IPS-18a (cell line): ENCODE data around the gene CTXN3.
"Not testable (repeated sequence)": the region's sequence is repeated elsewhere in the genome, so short reads cannot be mapped to it uniquely, and the experiment has no call there.

Source experiments
- H3K27ac ChIP-seq: one replicate; pipeline ENCODE4 v1.5.1; 2013; ENCODE audit warnings: low read length
- H3K27me3 ChIP-seq: one replicate; pipeline ENCODE4 v1.6.1; 2013; ENCODE audit warnings: mild to moderate bottlenecking, low read length; ENCODE audit not compliant: control insufficient read depth, insufficient read depth
- H3K36me3 ChIP-seq: one replicate; pipeline ENCODE4 v1.6.1; 2013; ENCODE audit warnings: low read depth, low read length; ENCODE audit not compliant: control insufficient read depth
- H3K4me1 ChIP-seq: one replicate; pipeline ENCODE4 v1.6.1; 2013; ENCODE audit warnings: low read depth, low read length; ENCODE audit not compliant: control insufficient read depth
- H3K4me3 ChIP-seq: one replicate; pipeline ENCODE4 v1.5.1; 2013; ENCODE audit warnings: low read length
- H3K9ac ChIP-seq: one replicate; pipeline ENCODE4 v1.6.1; 2013; ENCODE audit warnings: mild to moderate bottlenecking, low read length, moderate library complexity
- H3K9me3 ChIP-seq: one replicate; pipeline ENCODE4 v1.6.1; 2013; ENCODE audit warnings: low read depth, low read length; ENCODE audit not compliant: control insufficient read depth

The CTXN3 gene

DNA sequence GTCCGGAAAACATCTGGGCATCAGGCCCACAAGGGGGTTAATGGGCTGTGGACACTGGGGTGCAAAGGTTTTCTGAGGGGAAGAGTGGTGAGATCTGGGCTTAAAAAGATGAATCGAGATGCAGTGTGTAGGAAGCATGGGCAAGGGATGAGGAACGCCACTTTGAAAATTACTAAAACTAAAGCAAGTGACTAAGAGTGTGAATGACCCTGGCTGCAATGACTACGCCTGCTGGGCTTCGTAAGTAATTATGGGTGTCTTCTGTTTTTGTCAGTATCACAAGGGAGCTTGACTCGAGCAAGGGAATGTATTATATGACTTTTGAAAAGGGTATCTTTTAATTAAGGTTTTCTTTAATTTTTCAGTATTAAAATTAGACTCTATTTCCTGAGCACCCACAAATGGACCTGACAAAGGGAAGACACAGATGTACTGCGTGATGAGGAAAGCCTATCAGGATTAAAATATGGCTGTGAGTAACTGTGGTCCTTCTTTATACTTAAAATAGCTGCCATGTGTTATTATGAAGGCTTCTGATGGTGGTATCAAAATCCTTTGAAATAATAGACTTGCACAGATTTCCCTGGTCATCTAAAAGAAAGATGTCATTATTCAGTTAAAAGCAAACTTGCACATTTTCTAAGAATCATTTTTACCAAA, 4.2 kb downstream of the CTXN3 start:
- Histone ChIP-seq H3K36me3 (no peaks in the 10 kb centered on the region), H3K9me3 (no peaks in the 10 kb centered on the region), H3K9ac (no peak overlapping the region), H3K27ac (no peak overlapping the region), H3K27me3 (no peaks in the 10 kb centered on the region), H3K4me1 (peaks cover 24% of the 10 kb centered on the region), H3K4me3 (no peak overlapping the region)

DNA sequence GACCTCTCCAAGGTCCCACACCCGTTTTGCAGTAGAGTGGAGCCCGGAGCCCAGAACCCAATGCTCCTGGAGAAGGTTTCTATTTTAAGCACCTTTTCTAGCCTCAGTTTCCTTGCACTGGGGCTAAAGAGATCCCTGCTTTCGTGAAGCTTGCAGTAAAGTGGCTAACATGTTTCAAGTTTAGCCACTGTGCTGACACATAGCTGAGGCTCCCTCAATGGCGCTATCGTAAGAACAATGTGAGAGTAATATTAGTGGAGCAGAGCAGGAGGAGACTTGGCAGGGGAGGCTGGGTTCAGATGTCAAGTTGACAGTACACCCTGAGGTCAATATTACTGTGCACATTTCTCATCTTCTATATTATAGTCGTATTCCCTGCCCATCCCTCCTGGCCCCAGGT, 7.9 kb downstream of the CTXN3 start:
- Histone ChIP-seq H3K9me3 (no peaks in the 10 kb centered on the region), H3K27me3 (no peaks in the 10 kb centered on the region), H3K27ac (no peak overlapping the region), H3K4me1 (peaks cover 4% of the 10 kb centered on the region), H3K9ac (no peak overlapping the region), H3K4me3 (no peak overlapping the region), H3K36me3 (no peaks in the 10 kb centered on the region)

DNA sequence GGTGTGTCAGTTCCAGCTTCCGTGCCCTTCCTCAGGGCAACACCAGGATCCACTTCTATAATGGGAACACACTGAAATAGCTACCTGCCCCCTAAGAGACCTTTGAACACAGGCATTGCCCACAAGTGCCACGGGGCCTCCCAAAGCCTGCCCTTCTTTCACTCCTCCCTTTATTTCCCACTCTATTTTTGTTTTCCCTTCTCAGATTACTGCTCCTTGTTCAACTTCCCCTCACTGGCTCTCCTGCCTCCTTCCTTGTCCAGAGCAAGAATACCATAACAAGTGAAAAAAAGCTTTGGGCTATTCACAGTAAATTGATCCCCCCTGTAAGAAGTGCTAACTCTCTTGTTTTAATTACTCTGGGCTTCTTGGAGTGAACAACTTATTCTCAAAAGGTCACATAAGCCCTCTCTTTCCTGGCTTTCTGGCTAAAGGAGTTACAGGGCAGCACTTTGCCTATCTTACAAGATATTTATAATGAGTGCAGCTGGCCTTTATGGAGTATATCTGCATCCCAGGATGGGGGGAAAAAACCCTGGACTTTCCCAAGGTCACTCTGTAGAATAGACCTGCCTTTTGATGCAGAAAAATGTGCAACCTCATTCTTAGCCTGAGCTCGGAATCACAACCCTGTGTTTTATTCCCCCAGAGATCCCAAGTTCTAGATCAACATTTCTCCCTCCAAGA, 11.3 kb downstream of the CTXN3 start:
- Histone ChIP-seq H3K4me1 (peaks cover 4% of the 10 kb centered on the region), H3K4me3 (no peak overlapping the region), H3K9ac (no peak overlapping the region), H3K36me3 (no peaks in the 10 kb centered on the region), H3K27ac (no peak overlapping the region), H3K9me3 (no peaks in the 10 kb centered on the region), H3K27me3 (no peaks in the 10 kb centered on the region)

DNA sequence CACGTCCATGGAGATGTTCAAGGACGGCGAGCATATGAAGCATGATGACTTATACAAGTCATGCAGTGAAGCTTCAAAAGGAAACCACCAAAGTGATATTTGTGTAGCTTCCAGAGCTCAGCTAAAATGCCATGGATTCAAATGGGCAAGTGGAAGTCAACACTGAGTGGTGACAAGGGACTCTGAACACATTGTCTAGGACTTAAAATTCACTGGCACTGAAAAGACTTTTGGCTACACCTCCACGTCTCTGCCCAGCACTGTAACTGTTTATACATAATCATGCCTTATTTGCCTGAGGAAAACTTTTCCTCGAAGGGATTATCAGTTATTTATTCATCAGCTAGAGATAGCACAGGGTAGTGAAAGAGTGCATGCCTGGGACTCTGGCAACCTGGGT, 15.2 kb downstream of the CTXN3 start:
- H3K4me1 ChIP-seq: peaks cover 4% of the 10 kb centered on the region

DNA sequence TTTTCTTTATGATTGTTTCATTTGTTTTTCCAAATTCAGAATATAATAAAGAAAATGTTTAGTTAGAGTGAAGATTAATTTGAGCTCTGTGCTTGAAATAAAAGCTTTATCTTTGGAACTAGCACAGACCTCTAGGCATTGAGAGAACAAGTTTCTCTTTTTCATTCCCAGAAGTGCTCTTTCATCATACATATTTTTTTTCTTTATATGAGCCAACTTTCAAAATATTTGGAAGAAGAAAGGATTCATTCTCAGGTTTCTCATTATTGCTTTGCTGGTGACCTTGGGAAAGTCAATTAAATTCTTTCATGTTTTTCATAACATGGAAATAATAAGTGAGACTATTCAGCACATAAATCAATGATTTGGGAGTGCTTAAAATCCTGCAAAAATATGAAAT, 16.8 kb downstream of the CTXN3 start:
- no peaks in the 10 kb centered on the region for H3K27me3 ChIP-seq
- H3K4me1 ChIP-seq: no peaks in the 10 kb centered on the region
- H3K9ac ChIP-seq: no peak overlapping the region
- H3K27ac ChIP-seq: no peak overlapping the region
- H3K9me3 ChIP-seq: no peaks in the 10 kb centered on the region
- no peaks in the 10 kb centered on the region for H3K36me3 ChIP-seq
- H3K4me3 ChIP-seq: no peak overlapping the region

More for the DNA sequence above, 15.2 kb downstream of the CTXN3 start:
- Histone ChIP-seq H3K36me3 (no peaks in the 10 kb centered on the region), H3K27ac (no peak overlapping the region), H3K9ac (no peak overlapping the region), H3K4me3 (no peak overlapping the region), H3K27me3 (no peaks in the 10 kb centered on the region), H3K9me3 (no peaks in the 10 kb centered on the region)

DNA sequence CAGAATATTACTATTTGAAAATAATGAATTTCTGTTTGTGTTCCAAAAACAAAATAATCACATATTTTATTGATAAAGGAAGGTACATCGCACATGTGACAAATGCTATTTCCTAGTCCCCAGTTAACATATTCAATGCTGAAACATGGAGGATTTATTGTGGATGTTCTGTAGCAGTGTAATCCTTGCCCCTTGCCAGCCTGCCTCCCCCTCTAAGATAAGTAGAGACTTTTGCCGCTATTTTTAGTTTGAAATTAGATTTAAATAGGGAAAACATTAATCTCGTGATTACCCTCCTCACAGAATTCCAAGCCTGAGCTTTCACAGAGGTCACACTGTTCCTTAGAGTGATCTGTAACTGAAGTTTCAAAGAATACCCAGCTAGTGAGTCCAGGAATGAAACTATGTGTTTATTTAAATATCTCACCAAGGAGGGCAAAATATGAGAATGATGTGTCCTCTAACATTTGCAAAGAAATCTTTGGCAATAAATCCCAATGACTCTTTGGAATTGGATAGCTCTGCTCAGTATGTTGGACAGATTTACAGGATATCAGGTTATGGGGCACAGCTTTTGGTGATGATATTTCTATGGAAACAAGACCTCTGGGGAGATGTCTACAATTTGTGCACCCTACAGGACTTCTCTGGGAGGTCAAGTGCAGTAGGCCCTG, 17.3 kb downstream of the CTXN3 start:
- Histone ChIP-seq H3K9me3 (no peaks in the 10 kb centered on the region), H3K27me3 (no peaks in the 10 kb centered on the region), H3K4me1 (no peaks in the 10 kb centered on the region), H3K27ac (no peak overlapping the region), H3K36me3 (no peaks in the 10 kb centered on the region), H3K4me3 (no peak overlapping the region), H3K9ac (no peak overlapping the region)

DNA sequence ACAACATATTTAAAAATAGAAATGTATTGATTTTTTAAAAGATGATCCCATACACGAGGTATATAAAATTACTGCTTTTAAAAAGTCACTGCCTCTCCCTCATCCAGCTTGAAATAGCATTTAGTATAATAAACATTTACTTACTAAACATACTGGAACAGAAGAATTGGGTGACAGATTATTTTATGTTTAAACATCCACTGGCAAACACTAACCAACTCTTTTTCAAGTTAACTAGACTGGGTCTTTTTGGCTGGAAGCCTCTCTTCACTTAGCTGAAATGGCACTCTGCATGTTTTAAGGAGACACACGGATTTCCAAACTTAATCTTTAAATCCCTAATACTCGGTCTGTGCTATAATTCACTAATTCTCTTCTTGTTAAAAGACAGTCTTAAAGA, 19.0 kb downstream of the CTXN3 start:
- H3K4me1 ChIP-seq: no peaks in the 10 kb centered on the region
- H3K27ac ChIP-seq: no peak overlapping the region
- H3K9ac ChIP-seq: no peak overlapping the region
- no peaks in the 10 kb centered on the region for H3K9me3 ChIP-seq
- H3K4me3 ChIP-seq: no peak overlapping the region
- no peaks in the 10 kb centered on the region for H3K36me3 ChIP-seq
- H3K27me3 ChIP-seq: no peaks in the 10 kb centered on the region

DNA sequence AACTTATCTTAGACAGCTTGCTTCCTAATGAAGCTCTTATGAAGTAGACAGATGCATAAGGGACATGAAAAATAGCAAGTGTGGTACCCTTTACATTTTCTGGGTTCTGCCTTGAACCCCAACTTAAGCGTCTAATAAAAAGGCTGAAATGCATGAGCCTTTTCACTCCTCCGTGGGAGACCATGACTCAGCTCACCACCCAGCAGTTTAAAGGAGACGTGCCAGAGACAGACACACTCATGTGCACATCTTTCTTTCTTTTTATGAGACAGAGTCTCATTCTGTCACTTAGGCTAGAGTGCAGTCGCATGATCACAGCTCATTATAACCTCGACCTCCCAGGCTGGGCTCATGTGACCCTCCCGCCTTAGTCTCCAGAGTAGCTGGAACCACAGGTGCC, 22.3 kb downstream of the CTXN3 start:
- no peak overlapping the region for H3K9ac ChIP-seq
- no peaks in the 10 kb centered on the region for H3K9me3 ChIP-seq

DNA sequence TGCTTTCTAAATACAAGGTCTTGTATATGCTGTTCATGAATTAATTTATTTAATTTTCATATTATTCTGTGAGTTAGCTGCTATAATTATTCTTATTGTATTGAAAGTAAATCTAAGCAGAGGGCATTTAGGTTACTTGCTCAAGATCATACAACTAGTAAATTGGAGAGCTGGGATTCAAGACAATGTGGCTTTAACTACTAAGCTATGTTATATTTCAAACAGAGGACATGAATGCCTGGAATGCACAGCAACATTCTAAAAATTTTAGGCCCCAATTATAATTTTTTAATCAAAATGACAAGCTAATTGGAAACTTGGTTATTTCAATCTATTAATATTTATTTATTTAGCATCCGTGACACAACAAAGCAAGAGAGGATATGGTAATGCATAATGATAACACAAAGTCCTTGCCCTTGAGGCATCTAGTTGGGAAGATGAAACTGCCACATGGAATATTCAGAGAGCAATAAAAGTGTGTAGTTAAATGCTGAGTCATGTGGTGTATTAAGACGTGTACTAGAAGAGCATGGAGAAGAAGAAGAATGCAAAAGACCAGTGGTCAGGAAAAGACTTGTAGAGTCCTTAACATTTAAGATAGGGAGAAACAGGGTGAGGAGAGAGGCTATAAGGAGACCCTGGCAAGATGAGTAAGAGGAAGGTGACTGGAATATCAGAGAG, 24.4 kb downstream of the CTXN3 start:
- Histone ChIP-seq H3K9me3 (no peaks in the 10 kb centered on the region), H3K36me3 (no peaks in the 10 kb centered on the region), H3K4me3 (no peak overlapping the region), H3K4me1 (no peaks in the 10 kb centered on the region), H3K27me3 (no peaks in the 10 kb centered on the region), H3K27ac (no peak overlapping the region), H3K9ac (no peak overlapping the region)

More for the DNA sequence above, 22.3 kb downstream of the CTXN3 start:
- Histone ChIP-seq H3K36me3 (no peaks in the 10 kb centered on the region), H3K27ac (no peak overlapping the region), H3K4me1 (no peaks in the 10 kb centered on the region), H3K27me3 (no peaks in the 10 kb centered on the region), H3K4me3 (no peak overlapping the region)

DNA sequence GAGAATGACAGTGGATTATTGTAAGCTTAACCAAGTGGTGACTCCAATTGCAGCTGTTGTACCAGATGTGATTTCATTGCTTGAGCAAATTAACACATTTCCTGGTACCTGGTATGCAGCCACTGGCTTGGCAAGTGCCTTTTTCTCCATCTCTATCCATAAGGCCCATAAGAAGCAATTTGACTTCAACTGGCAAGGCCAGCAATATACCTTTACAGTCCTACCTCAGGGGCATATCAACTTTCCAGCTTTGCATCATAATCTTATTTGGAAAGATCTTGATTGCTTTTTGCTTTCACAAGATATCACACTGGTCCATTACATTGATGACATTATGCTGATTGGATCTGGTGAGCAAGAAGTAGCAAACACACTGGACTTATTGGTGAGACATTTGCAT, 28.1 kb downstream of the CTXN3 start:
- H3K4me1 ChIP-seq, H3K9me3 ChIP-seq, H3K27ac ChIP-seq, H3K27me3 ChIP-seq, H3K4me3 ChIP-seq, H3K36me3 ChIP-seq, H3K9ac ChIP-seq: not testable (repeated sequence)

DNA sequence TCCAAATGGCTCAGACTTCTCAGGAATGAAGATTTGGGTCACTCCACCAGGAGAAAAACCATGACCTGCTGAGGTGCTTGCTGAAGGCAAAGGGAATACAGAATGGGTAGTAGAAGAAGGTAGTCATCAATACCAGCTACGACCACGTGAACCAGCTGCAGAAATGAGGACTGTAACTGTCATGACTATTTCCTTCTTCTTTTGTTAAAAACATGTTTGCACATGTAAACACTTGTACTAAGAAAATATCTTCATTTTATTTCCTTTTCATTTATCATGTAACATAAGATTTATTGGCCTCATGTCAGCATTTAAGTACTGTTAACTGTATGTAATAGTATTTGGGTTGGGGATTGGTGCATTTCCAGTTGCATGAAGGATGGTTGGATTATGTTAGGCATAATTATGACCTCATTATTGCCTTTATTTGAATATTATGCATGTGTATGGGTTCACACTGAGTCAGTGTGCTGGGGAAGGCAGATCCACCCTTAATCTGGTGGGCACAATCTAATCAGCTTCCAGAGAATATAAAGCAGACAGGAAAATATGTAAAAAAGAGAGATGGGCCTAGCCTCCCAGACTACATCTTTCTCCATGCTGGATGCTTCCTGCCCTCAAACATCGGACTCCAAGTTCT, 30.9 kb downstream of the CTXN3 start:
- not testable (repeated sequence) for H3K27me3 ChIP-seq, H3K9me3 ChIP-seq, H3K27ac ChIP-seq, H3K36me3 ChIP-seq, H3K9ac ChIP-seq, H3K4me3 ChIP-seq, H3K4me1 ChIP-seq
